H1 (cell line): ENCODE data around the gene PTPN2. TPM values are rescaled to one million over a fixed set of nuclear protein-coding genes. Genes with fewer than 3 reads are reported as not detected.

ENCODE experiments used
- CTCF ChIA-PET: fragments of 300-600 bp; sonication (Branson Sonifier 250); formaldehyde crosslinking; loops from one replicate; lab custom pipeline; 2021; ENCODE audit not compliant: partially characterized antibody; lab: Charles Lee
- POLR2A ChIA-PET: fragments of 300-600 bp; sonication (Branson Sonifier 250); formaldehyde crosslinking; loops from one replicate; lab custom pipeline; 2021; ENCODE audit warnings: inconsistent platforms; ENCODE audit not compliant: partially characterized antibody; lab: Charles Lee
- DNase-seq, 2 experiments: peaks; one replicate each; pipeline versions ENCODE4 v3.0.0 to v3.0.0-alpha.2; 2010 to 2022; ENCODE audit warnings: low spot score in 2 of 2, low read depth in 1 of 2, mixed read lengths in 1 of 2
- FAIRE-seq: peaks from 2 replicates; lab custom pipeline; 2011; peaks lifted over from hg19 to GRCh38; lab: Jason Lieb, UNC
- H2AFZ ChIP-seq: 2 replicates; pipeline ENCODE4 v1.8.1; 2012; ENCODE audit warnings: low read length, inconsistent platforms
- H2AK5ac ChIP-seq: 2 replicates; pipeline ENCODE4 v1.6.1; 2013; ENCODE audit warnings: low read depth, low read length
- H2BK120ac ChIP-seq: replicated peaks from 2 replicates; pipeline ENCODE3; 2013; ENCODE audit warnings: low read depth, low read length, inconsistent platforms
- H2BK12ac ChIP-seq: 2 replicates; pipeline ENCODE4 v1.6.1; 2013; ENCODE audit warnings: low read depth, low read length
- H2BK15ac ChIP-seq: 2 replicates; pipeline ENCODE4 v1.6.1; 2013; ENCODE audit warnings: low read length
- H2BK20ac ChIP-seq: 2 replicates; pipeline ENCODE4 v1.6.1; 2013; ENCODE audit warnings: low read length
- H2BK5ac ChIP-seq: 2 replicates; pipeline ENCODE4 v1.6.1; 2013; ENCODE audit warnings: low read depth, low read length
- H3K14ac ChIP-seq: 2 replicates; pipeline ENCODE4 v1.6.1; 2013; ENCODE audit warnings: inconsistent platforms; ENCODE audit not compliant: insufficient read length
- H3K18ac ChIP-seq: 2 replicates; pipeline ENCODE4 v1.6.1; 2013; ENCODE audit warnings: low read length; ENCODE audit errors: extremely low read depth
- H3K23ac ChIP-seq: 2 replicates; pipeline ENCODE4 v1.6.1; 2013; ENCODE audit warnings: inconsistent platforms; ENCODE audit not compliant: insufficient read length
- H3K23me2 ChIP-seq: 2 replicates; pipeline ENCODE4 v1.6.1; 2013; ENCODE audit warnings: low read depth, low read length
- H3K27ac ChIP-seq: 2 replicates; pipeline ENCODE4 v1.6.1; 2011; ENCODE audit warnings: low read depth, low read length, inconsistent platforms
- H3K27me3 ChIP-seq, 4 experiments: replicated peaks in 1 of 4; 1 replicate in 1 of 4; 2 replicates in 3 of 4; pipeline versions ENCODE4 v1.6.1 to v1.8.1; 2011 to 2013; ENCODE audit warnings: low read length in 3 of 4, mild to moderate bottlenecking in 3 of 4, inconsistent platforms in 2 of 4, mixed read lengths in 2 of 4, moderate library complexity in 1 of 4; ENCODE audit not compliant: control insufficient read depth in 3 of 4, insufficient read depth in 3 of 4; ENCODE audit errors: extremely low read depth in 1 of 4
- H3K36me3 ChIP-seq, 4 experiments: 2 replicates each; pipeline versions ENCODE4 v1.6.1 to v1.8.1; 2011 to 2013; ENCODE audit warnings: mild to moderate bottlenecking in 4 of 4, low read length in 3 of 4, moderate library complexity in 2 of 4, control low read depth in 1 of 4, inconsistent platforms in 1 of 4; ENCODE audit not compliant: insufficient read depth in 4 of 4, control insufficient read depth in 2 of 4
- H3K4ac ChIP-seq: replicated peaks from 2 replicates; pipeline ENCODE3; 2013; ENCODE audit warnings: low read length, low read depth, mixed read lengths, inconsistent platforms; ENCODE audit not compliant: insufficient read length
- H3K4me1 ChIP-seq, 4 experiments: replicated peaks in 1 of 4; 1 replicate in 1 of 4; 2 replicates in 3 of 4; pipeline versions ENCODE4 v1.6.1 to v1.8.1; 2011 to 2013; ENCODE audit warnings: low read length in 3 of 4, inconsistent platforms in 2 of 4, mixed read lengths in 1 of 4; ENCODE audit not compliant: insufficient read depth in 4 of 4, control insufficient read depth in 3 of 4
- H3K4me2 ChIP-seq, 2 experiments: 2 replicates each; pipeline versions ENCODE4 v1.6.1 to v1.8.1; 2011 to 2013; ENCODE audit warnings: low read depth in 2 of 2, low read length in 2 of 2, control low read depth in 1 of 2, inconsistent platforms in 1 of 2, mild to moderate bottlenecking in 1 of 2; ENCODE audit not compliant: insufficient read depth in 1 of 2
- H3K4me3 ChIP-seq, 4 experiments: fragments of 200-600, 300-600 bp in 1 of 4; sonication (generic), shearing (Covaris generic), sonication (Bioruptor Twin) in 1 of 4; 2 replicates each; pipeline versions ENCODE4 v1.5.1 to v1.8.1; 2011 to 2016; ENCODE audit warnings: low read length in 4 of 4, low read depth in 3 of 4, control low read depth in 2 of 4, inconsistent platforms in 2 of 4, mild to moderate bottlenecking in 2 of 4, mixed read lengths in 1 of 4, moderate library complexity in 1 of 4; ENCODE audit not compliant: insufficient read depth in 2 of 4; ENCODE audit errors: extremely low read depth in 1 of 4
- H3K56ac ChIP-seq: replicated peaks from 2 replicates; pipeline ENCODE3; 2013; ENCODE audit warnings: low read depth, mild to moderate bottlenecking, mixed read lengths, low read length, inconsistent platforms; ENCODE audit not compliant: insufficient read length
- H3K79me1 ChIP-seq: 2 replicates; pipeline ENCODE4 v1.6.1; 2013; ENCODE audit warnings: low read depth, low read length, control low read depth
- H3K79me2 ChIP-seq, 2 experiments: 2 replicates each; pipeline versions ENCODE4 v1.6.1 to v1.8.1; 2012 to 2013; ENCODE audit warnings: low read length in 2 of 2, mild to moderate bottlenecking in 2 of 2, inconsistent platforms in 1 of 2; ENCODE audit not compliant: insufficient read depth in 2 of 2, control insufficient read depth in 1 of 2
- H3K9ac ChIP-seq, 4 experiments: replicated peaks in 1 of 4; 1 replicate in 1 of 4; 2 replicates in 3 of 4; pipeline versions ENCODE4 v1.6.1 to v1.8.1; 2011 to 2013; ENCODE audit warnings: low read depth in 3 of 4, low read length in 3 of 4, control low read depth in 2 of 4, mild to moderate bottlenecking in 2 of 4, moderate library complexity in 2 of 4, inconsistent platforms in 1 of 4; ENCODE audit errors: extremely low read depth in 1 of 4
- H3K9me3 ChIP-seq, 2 experiments: 2 replicates each; pipeline versions ENCODE4 v1.6.1 to v1.8.1; 2012 to 2013; ENCODE audit warnings: mild to moderate bottlenecking in 2 of 2, moderate library complexity in 2 of 2, control low read depth in 1 of 2, inconsistent platforms in 1 of 2, low read depth in 1 of 2, low read length in 1 of 2, mixed read lengths in 1 of 2; ENCODE audit not compliant: insufficient read depth in 2 of 2
- H4K20me1 ChIP-seq, 2 experiments: replicated peaks in 1 of 2; 2 replicates each; pipeline versions ENCODE3 to v1.8.1; 2011 to 2013; ENCODE audit warnings: inconsistent platforms in 2 of 2, low read length in 2 of 2, mild to moderate bottlenecking in 1 of 2; ENCODE audit not compliant: insufficient read depth in 2 of 2, control insufficient read depth in 1 of 2
- H4K5ac ChIP-seq: 2 replicates; pipeline ENCODE4 v1.6.1; 2013; ENCODE audit warnings: low read length, low read depth, mixed read lengths, inconsistent platforms; ENCODE audit not compliant: insufficient read length
- H4K8ac ChIP-seq: 2 replicates; pipeline ENCODE4 v1.8.0; 2013; ENCODE audit warnings: mild to moderate bottlenecking, moderate library complexity, low read length, inconsistent platforms; ENCODE audit not compliant: insufficient read depth; ENCODE audit errors: extremely low read depth
- H4K91ac ChIP-seq: replicated peaks from 2 replicates; pipeline ENCODE3; 2013; ENCODE audit warnings: low read length, mixed read lengths, inconsistent platforms; ENCODE audit not compliant: insufficient read length
- CEBPB ChIP-seq: IDR thresholded peaks from 2 replicates; pipeline ENCODE4 v1.6.1; 2012; ENCODE audit warnings: low read depth, low read length
- WGBS, 2 experiments: shearing (Covaris generic) in 1 of 2; methylation state at CpG; one replicate each; pipeline versions ENCODE4 v1.1.6 to v1.1.7; 2013 to 2015; ENCODE audit warnings: low lambda C conversion rate in 2 of 2, mixed read lengths in 2 of 2, inconsistent platforms in 1 of 2, low coverage in 1 of 2, missing lambda C conversion rate in 1 of 2; ENCODE audit not compliant: insufficient replicate concordance in 2 of 2, insufficient coverage in 1 of 2, insufficient read length in 1 of 2; ENCODE audit errors: extremely low coverage in 1 of 2, missing lambda C conversion rate in 1 of 2; 5-methylcytosine and 5-hydroxymethylcytosine counted together
- polyA plus RNA-seq, 7 experiments: library from polyadenylated mRNA; depleted of rRNA in 3 of 7; stranded (reverse) in 5 of 7; unstranded in 2 of 7; fragments of >200 nt in 5 of 7; fragments of 200-250 nt in 2 of 7; gene quantifications; 1 replicate in 5 of 7; 2 replicates in 1 of 7; 4 replicates in 1 of 7; pipeline versions ENCODE4 v1.2.1 to v1.2.3, GENCODE V29; 2011 to 2013; ENCODE audit warnings: missing spikeins in 2 of 7, mixed read lengths in 2 of 7
- total RNA-seq: library from RNA; stranded (reverse); fragmentation: NEBNext Ultra II Directional; extraction: Animal tissue kit (Norgen Biotek cat#: 25700); gene quantifications from 2 replicates; pipeline ENCODE4 v1.2.1, GENCODE V29; 2021
- TF ChIP-seq, protein P1 (sequence below): IDR thresholded peaks from 2 replicates; pipeline ENCODE4 v1.6.1; 2012; ENCODE audit warnings: low read length, inconsistent platforms

Gene PTPN2
- total and polyA plus RNA-seq, 2 of the 8 experiments (the other 6 are each of a cell fraction or from before 2014, with no cell fraction given): 16.4 to 54.0 TPM

DNA sequence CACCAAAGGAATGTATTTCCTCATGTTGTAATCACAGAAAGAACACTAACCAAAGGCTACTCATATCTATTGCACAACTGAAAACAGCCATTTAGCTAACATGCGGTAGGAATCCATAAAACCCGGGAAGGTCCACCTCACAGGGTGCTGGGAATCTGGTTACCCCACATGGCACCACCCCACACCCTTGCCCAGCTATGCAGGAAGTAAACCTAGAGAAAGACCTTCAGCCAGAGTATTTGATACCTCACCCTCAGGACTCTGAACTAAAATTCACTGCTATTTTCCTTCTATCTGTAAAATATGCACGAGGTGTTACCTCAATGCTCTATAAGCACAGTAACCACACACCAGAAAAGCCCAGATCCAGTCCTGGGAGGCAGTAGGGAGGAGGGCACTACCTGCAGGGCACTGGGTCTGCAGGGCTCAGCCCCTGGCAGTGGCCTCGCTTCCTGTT, 45.8 kb downstream of the PTPN2 start:
- CTCF ChIA-PET: no interaction called here
- TF ChIP-seq CEBPB: peak; percentile 80
- TF ChIP-seq, protein P1, sequence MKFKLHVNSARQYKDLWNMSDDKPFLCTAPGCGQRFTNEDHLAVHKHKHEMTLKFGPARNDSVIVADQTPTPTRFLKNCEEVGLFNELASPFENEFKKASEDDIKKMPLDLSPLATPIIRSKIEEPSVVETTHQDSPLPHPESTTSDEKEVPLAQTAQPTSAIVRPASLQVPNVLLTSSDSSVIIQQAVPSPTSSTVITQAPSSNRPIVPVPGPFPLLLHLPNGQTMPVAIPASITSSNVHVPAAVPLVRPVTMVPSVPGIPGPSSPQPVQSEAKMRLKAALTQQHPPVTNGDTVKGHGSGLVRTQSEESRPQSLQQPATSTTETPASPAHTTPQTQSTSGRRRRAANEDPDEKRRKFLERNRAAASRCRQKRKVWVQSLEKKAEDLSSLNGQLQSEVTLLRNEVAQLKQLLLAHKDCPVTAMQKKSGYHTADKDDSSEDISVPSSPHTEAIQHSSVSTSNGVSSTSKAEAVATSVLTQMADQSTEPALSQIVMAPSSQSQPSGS: no peak
- WGBS, 2 experiments: 64% methylated on average over 4 of the region's 4 CpGs; no CpG with 5 or more reads in 1 of the 2 experiments
- POLR2A ChIA-PET: no interaction called here
- no peak overlapping the region for H3K14ac ChIP-seq
- H3K36me3 ChIP-seq: peaks cover 0 to 5% (median 2%) of the 10 kb centered on the region in 4 experiments; a peak in 4 of 8 replicates
- no peak overlapping the region for H2AK5ac ChIP-seq
- H4K20me1 ChIP-seq: peaks cover 0 to 4% of the 10 kb centered on the region in 2 experiments
- no peak overlapping the region; a peak in 1 of 8 replicates for H3K4me3 ChIP-seq
- no peak overlapping the region for H3K56ac ChIP-seq
- DNase-seq: no peak
- no peak overlapping the region for H4K91ac ChIP-seq
- H3K23me2 ChIP-seq: no peaks in the 10 kb centered on the region
- no peaks in the 10 kb centered on the region for H3K27me3 ChIP-seq
- no peak overlapping the region for H3K23ac ChIP-seq
- no peak overlapping the region for H2BK12ac ChIP-seq
- no peak overlapping the region for H2BK5ac ChIP-seq
- H3K79me1 ChIP-seq: peaks cover 6% of the 10 kb centered on the region; the same call in 1 of the 2 replicates
- no peaks in the 10 kb centered on the region for H3K9me3 ChIP-seq
- 0 out of 4 replicates have a peak overlapping the region, but pooled peaks of 1 of the 2 experiments have one; percentile 20 for H3K4me2 ChIP-seq
- H4K5ac ChIP-seq: no peak overlapping the region
- no peak overlapping the region for H2BK20ac ChIP-seq
- H3K27ac ChIP-seq: no peak overlapping the region
- no peak overlapping the region for H2BK120ac ChIP-seq
- peak overlapping the region; percentile 57; the same call in 1 of the 2 replicates for H4K8ac ChIP-seq
- no peak overlapping the region for H2AFZ ChIP-seq
- no peak overlapping the region for H3K9ac ChIP-seq
- peaks cover 0 to 56% of the 10 kb centered on the region in 2 experiments; a peak in 2 of 4 replicates for H3K79me2 ChIP-seq
- H3K4me1 ChIP-seq: peaks cover 0 to 7% (median 7%) of the 10 kb centered on the region in 4 experiments; a peak in 5 of 7 replicates
- no peak overlapping the region for H3K4ac ChIP-seq
- 0 out of 2 replicates have a peak overlapping the region, but pooled peaks have one; percentile 40 for H3K18ac ChIP-seq
- peak; percentile 36 for FAIRE-seq
- no peak overlapping the region for H2BK15ac ChIP-seq
